ENCODE measurements around the gene PRRT3. TPM values are rescaled to one million over a fixed set of nuclear protein-coding genes. Genes with fewer than 3 reads are reported as not detected.

Gene PRRT3
- total and polyA plus RNA-seq, 9 of the 15 experiments (the other 6 are each of a cell fraction or from before 2014, with no cell fraction given) = 0.06 to 1.9 (median 1.2) TPM

DNA sequence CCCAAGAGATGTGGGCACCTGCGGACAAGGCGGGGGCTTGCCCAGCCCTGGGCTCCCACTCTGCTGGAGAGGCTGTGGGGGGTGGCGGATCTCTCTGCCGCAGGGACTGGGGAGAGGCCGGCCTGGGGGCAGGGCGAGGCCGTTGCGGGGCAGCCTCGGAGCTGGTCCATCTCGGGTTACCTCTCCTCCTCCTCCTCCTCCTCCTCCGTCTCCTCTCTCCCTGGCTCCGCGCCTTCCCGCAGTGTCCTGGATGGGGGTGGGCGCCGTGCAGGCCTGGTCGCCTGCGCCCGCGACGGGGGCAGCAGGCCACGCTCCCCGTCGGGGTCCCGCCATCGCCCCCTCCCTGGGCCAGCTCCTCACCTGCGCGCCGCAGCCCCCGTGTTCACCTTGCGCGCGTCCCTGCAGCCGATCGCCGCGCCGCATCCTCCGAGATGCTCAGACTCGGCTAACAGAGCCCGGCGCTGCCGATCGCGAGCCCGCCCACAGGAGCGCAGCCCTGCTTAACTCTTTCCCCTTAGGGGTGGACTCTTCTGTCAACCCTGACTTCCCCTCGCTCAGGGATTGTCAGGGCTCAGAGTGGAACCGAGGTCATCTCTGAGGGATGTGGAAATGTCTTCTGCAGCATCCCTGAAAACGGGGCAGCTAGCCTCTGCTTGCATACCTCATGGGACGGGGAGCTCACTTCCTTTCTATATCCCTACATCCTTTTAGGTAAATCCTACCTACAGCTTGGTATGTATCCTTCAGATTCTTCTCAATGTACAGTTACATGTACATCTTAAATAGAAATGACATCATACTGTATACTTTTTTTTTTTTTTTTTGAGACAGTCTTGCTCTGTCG lies at the start of gene PRRT3 (continued):
- TF ChIP-seq FOS (IDR thresholded peaks at IDR 0.05; ENCODE audit: extremely low read depth, insufficient read length) (no peak), POU5F1 (IDR thresholded peaks at IDR 0.05; ENCODE audit: borderline replicate concordance, low read depth, low read length, partially characterized antibody) (no peak), TRIM28 (IDR thresholded peaks at IDR 0.05) (0 out of 2 replicates have a peak, but pooled peaks have one; percentile 16), GTF2F1 (IDR thresholded peaks at IDR 0.05; ENCODE audit: low read depth, low read length) (no peak), MAFF (IDR thresholded peaks at IDR 0.05; ENCODE audit: low read length) (no peak), HNRNPLL (IDR thresholded peaks at IDR 0.05; ENCODE audit: low read depth, low read length, poor library complexity, severe bottlenecking) (peak; percentile 33), MNT (conservative IDR thresholded peaks at IDR 0.05) (peak in 1 of 2 experiments; percentile 43; a peak in 2 of 4 replicates), EGR1 (conservative IDR thresholded peaks at IDR 0.05) (peak; percentile 46; the same call in 1 of the 2 replicates), HNRNPUL1 (IDR thresholded peaks at IDR 0.05; ENCODE audit: low read length) (no peak), HBP1 (CRISPR knock-in tag; IDR thresholded peaks at IDR 0.05) (no peak), COPS2 (conservative IDR thresholded peaks at IDR 0.05) (no peak), NFE2L1 (tag; IDR thresholded peaks at IDR 0.05; ENCODE audit: borderline replicate concordance, low read depth) (no peak), ZNF589 (CRISPR knock-in tag; IDR thresholded peaks at IDR 0.05; ENCODE audit: low read depth) (no peak), USF2 (CRISPR knock-in tag; IDR thresholded peaks at IDR 0.05) (no peak), NELFE (IDR thresholded peaks at IDR 0.05; ENCODE audit: insufficient read depth, insufficient read length) (no peak), CBX2 (IDR thresholded peaks at IDR 0.05; ENCODE audit: insufficient read depth, low read length, poor library complexity, severe bottlenecking) (no peak), CEBPG (CRISPR knock-in tag; IDR thresholded peaks at IDR 0.05) (no peak; the same call in 1 of the 2 replicates), CEBPG (tag; conservative IDR thresholded peaks at IDR 0.05 in 1 of 2, IDR thresholded peaks at IDR 0.05 in 1 of 2) (no peak), ZBTB7A (IDR thresholded peaks at IDR 0.05; ENCODE audit: borderline replicate concordance, control insufficient read depth, low read depth, low read length) (no peak), FOXM1 (IDR thresholded peaks at IDR 0.05; ENCODE audit: low read depth) (no peak), FOXM1 (CRISPR knock-in tag; IDR thresholded peaks at IDR 0.05; ENCODE audit: low read depth) (no peak), ZNF197 (CRISPR knock-in tag; IDR thresholded peaks at IDR 0.05; ENCODE audit: low read depth) (no peak)
- TF ChIP-seq, protein P1, sequence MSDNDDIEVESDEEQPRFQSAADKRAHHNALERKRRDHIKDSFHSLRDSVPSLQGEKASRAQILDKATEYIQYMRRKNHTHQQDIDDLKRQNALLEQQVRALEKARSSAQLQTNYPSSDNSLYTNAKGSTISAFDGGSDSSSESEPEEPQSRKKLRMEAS (CRISPR knock-in tag; IDR thresholded peaks at IDR 0.05) = peak; percentile 57

Measured in K562 (cell line).